ENCODE measurements around the gene CASP14. TPM values are rescaled to one million over a fixed set of nuclear protein-coding genes. Genes with fewer than 3 reads are reported as not detected.

The CASP14 gene
- total RNA-seq, 2 donors from 2014 or later = 0.54 TPM; not detected in 1

- H3K27me3 ChIP-seq (replicated peaks; ENCODE audit: insufficient read depth) = no peaks in the 10 kb centered on the region
- H3K36me3 ChIP-seq = no peaks in the 10 kb centered on the region
- ATAC-seq (ENCODE audit: insufficient number of reproducible peaks, low FRiP score, low read depth) (no peak), DNase-seq (ENCODE audit: low spot score) (no peak)
- no peaks in the 10 kb centered on the region for H3K4me1 ChIP-seq (ENCODE audit: control insufficient read depth in 1 of 2, low read depth in 2 of 2)
- TF ChIP-seq CTCF (IDR thresholded peaks at IDR 0.05) = no peak
- H3K9me3 ChIP-seq = no peaks in the 10 kb centered on the region
- H3K27ac ChIP-seq = no peak overlapping the region
- no peak overlapping the region for H3K4me3 ChIP-seq
These were observed 27.8 kb upstream of the CASP14 start for GRCh38 chr19:15021286-15022007.

- Histone ChIP-seq H3K36me3 (no peaks in the 10 kb centered on the region), H3K27me3 (replicated peaks; ENCODE audit: insufficient read depth) (no peaks in the 10 kb centered on the region), H3K4me1 (ENCODE audit: control insufficient read depth in 1 of 2, low read depth in 2 of 2) (no peaks in the 10 kb centered on the region), H3K9me3 (no peaks in the 10 kb centered on the region), H3K27ac (no peak overlapping the region), H3K4me3 (no peak overlapping the region)
- DNase-seq (ENCODE audit: low spot score) (no peak), ATAC-seq (ENCODE audit: insufficient number of reproducible peaks, low FRiP score, low read depth) (no peak)
- TF ChIP-seq CTCF (IDR thresholded peaks at IDR 0.05) = no peak
These were observed 26.5 kb upstream of the CASP14 start for GRCh38 chr19:15022752-15023151.

GRCh38 chr19:15025217-15025616, 24.1 kb upstream of the CASP14 start:
- DNase-seq (ENCODE audit: low spot score) (no peak), ATAC-seq (ENCODE audit: insufficient number of reproducible peaks, low FRiP score, low read depth) (no peak)
- no peaks in the 10 kb centered on the region for H3K27me3 ChIP-seq (replicated peaks; ENCODE audit: insufficient read depth)
- no peaks in the 10 kb centered on the region for H3K9me3 ChIP-seq
- no peak overlapping the region for H3K27ac ChIP-seq
- no peak for TF ChIP-seq CTCF (IDR thresholded peaks at IDR 0.05)
- H3K4me1 ChIP-seq (ENCODE audit: control insufficient read depth in 1 of 2, low read depth in 2 of 2) = no peaks in the 10 kb centered on the region
- no peaks in the 10 kb centered on the region for H3K36me3 ChIP-seq
- no peak overlapping the region for H3K4me3 ChIP-seq

GRCh38 chr19:15028490-15028889, 20.8 kb upstream of the CASP14 start:
- H3K27me3 ChIP-seq (replicated peaks; ENCODE audit: insufficient read depth) = no peaks in the 10 kb centered on the region
- H3K4me3 ChIP-seq = no peak overlapping the region
- DNase-seq (ENCODE audit: low spot score) = no peak
- ATAC-seq (ENCODE audit: insufficient number of reproducible peaks, low FRiP score, low read depth) = no peak
- H3K9me3 ChIP-seq = no peaks in the 10 kb centered on the region
- TF ChIP-seq CTCF (IDR thresholded peaks at IDR 0.05) = no peak
- no peaks in the 10 kb centered on the region for H3K36me3 ChIP-seq
- H3K4me1 ChIP-seq (ENCODE audit: control insufficient read depth in 1 of 2, low read depth in 2 of 2) = no peaks in the 10 kb centered on the region
- no peak overlapping the region for H3K27ac ChIP-seq

DNA sequence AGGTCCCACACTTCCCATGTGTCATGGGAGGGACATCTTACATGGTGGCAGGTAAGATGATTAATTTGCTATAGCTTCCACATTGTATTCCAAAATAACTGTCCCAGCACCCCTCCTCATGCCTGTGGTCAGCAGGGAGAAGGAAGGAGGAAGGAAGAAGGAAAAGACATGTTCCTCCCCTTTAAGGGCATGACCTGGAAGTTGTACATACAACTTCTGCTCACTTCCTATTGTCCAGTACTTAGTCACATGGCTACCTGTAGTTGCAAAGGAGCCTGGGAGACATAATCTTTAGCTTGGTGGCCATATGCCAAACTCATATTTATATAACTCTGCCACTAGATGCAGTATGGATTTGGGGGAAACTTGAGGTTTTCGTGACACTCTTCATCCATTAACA, 17.6 kb upstream of the CASP14 start:
- ATAC-seq (ENCODE audit: insufficient number of reproducible peaks, low FRiP score, low read depth) = no peak
- Histone ChIP-seq H3K9me3 (no peaks in the 10 kb centered on the region), H3K27me3 (replicated peaks; ENCODE audit: insufficient read depth) (no peaks in the 10 kb centered on the region), H3K4me3 (no peak overlapping the region), H3K4me1 (ENCODE audit: control insufficient read depth in 1 of 2, low read depth in 2 of 2) (no peaks in the 10 kb centered on the region), H3K36me3 (no peaks in the 10 kb centered on the region), H3K27ac (no peak overlapping the region)
- TF ChIP-seq CTCF (IDR thresholded peaks at IDR 0.05) = no peak
- DNase-seq (ENCODE audit: low spot score) = no peak
